HG03060 (cell line): ENCODE measurements around the gene MUC6.

ENCODE experiments used
- ATAC-seq: cut with Tn5 transposase; IDR thresholded peaks from one replicate; pipeline ENCODE4 v1.9.1; 2021; ENCODE audit warnings: low read depth, moderate number of reproducible peaks; ENCODE audit not compliant: unreplicated experiment

Gene MUC6

DNA sequence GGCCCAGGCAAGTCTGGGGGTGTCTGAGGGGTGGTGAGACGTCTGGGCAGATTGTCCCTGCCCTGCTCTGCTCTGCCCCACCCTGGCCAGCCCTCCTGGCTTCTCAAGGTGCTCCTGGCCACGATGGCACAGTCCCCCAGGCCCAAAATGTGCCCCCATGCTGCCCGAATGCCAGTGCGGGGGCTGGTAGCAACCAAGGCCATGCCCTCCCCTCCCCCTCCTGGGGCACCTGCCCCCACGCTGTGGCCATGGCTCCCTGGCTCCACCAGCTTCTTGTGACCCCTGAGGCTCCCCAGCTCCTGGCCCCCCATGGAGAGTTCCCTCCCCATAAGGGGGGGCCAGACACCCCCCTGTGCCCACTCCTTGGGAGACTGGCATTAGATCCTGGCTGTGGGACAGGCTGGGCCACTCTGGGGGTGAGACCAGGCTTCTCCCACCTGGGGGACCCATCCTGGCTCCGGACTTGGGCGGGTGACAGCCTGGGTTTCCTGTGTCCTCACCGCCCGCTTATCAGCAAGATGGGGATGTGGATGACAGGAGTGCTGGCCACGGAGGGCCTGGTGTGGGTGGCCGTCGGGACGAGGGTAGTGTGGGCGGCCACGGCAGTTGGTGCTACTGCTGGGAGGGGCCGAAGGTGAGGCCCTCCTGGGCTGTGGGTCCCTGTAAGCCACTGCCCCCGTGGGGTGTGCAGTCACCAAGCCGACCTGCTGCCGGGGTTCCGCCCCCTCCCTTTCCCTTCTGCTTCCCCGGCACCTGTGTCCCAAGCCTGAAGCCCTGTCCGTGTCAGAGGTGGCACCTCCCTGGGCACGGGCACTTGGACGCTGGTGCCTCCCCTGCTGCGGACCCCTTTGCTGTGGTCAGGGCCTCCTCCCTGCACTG lies 15.9 kb upstream of the MUC6 start:
- no peak for ATAC-seq

DNA sequence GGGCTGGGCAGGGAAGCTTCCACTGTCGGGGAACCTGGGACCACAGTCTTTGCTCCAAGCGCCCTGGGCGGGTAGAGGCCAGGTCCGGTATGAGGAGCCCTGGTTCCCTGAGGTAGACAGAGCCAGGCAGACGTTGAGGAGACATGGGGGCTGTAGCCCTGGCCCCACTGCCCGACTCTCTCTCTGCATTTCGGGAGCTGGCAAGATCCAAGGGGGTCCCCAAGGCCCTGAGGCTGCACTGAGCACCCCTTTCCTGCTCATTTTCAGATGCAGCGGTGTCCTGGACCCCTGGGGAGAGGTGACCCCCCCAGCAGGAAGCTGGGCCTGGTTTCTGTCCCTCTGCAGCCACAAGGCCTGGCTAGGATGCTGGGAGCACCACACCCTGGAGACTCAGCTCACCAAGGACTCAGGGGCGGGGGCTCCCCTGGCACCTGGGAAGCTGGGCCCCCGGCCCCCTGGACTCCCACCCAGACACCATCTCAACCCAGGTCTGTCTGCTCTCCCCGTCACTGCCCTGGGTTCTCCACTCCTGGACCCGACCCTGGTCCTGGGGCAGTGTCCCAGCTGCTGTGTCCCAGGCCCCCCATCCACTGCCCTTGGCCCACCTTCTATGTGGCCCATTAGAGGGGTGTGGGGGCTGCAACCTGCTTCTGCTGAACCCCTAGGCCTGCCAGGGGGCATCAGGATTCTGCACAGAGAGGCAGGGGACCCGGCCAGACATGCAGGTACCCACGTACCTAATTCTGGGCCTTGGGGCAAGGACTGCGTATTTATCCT lies 15.0 kb upstream of the MUC6 start:
- ATAC-seq, result no peak

DNA sequence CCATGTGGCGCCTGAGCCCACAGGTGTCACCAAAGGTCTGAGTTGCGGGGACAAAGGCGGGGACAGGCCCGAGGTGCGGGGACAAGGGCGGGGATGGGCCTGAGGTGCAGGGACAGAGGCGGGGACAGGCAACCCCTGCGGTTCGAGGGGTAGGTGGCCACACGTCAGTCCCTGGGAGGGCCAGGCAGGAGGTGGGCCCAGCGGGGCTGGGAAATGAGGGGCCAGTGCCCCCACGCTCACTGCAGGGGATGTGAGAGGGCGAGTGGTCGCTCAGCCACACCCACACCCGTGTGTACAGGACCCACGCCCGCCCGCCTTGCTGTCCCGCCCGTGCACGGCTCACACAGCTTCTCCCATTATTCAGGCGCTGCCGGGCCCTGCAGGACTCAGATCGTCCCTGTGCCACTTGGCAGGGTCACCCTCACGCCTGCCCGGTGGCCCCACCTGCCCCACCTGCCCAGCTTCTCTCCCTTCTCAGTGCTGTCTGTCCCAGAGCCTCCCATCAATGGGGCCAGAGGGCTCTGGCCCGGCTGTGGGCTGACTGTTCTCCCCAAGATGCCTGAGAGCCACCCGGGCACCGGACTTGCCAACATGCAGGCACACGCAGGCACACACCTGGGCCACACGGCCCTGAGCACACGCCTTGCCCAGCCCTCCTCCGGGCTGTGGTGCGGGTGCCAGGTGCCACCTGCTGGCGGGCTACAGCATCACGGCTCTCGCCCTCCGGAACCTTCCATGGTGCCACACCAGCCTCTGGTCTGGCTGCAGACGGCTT lies 14.2 kb upstream of the MUC6 start:
- no peak for ATAC-seq

DNA sequence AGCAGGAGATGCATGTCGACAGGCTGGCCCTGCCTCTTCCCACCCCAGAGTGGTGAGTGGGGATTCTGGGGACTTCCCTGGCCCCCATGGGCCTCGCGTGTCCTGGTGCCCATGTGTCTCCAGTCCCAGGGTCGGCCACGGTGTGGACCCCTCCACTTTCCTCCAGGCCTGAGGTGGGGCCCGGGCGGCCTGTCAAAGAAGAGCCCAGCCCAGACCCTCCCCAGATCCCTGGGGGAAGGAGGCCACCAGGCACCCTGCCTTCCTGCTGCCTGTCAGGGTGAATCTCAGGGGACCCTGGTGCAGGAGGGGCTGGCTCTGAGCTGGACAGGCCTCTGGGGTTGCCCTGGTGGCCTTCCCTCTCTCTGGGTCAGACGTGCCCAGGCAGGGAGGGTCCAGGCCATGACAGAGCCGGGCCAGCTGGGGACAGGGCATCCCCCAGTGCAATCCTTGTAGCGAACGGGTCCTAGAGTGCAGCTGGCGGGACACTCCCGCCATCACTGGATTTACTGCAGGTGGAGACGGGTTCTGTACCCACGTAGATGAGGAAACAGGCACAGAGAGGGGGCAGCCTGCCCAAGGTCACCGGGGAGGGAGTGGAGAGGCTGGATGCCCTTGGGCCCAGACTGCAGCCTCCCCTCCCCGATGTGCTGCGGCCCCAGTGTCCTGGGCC lies 13.5 kb upstream of the MUC6 start:
- ATAC-seq, result no peak

DNA sequence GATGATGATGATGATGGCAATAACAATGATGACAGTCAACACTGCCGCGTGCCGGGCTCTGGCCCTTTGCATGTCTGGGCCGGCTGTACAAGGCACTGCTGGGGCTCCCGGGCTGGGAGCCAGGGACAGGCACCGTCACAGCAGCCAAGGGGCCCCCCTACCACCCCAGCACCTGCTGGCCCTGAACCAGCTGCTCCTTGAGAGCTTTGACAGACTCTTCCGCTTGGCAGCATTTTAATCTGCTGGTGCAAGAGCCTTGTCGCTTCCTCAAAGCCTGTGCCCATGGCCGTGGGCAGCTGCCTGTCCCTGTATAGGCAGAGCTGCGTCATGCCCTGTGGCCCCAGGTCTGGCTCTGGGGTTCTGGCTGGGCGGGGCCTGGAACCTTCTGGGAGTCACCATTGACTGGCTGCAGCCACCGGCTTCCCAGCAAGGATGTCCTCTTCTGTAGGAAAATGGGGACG lies 12.9 kb upstream of the MUC6 start:
- no peak for ATAC-seq

DNA sequence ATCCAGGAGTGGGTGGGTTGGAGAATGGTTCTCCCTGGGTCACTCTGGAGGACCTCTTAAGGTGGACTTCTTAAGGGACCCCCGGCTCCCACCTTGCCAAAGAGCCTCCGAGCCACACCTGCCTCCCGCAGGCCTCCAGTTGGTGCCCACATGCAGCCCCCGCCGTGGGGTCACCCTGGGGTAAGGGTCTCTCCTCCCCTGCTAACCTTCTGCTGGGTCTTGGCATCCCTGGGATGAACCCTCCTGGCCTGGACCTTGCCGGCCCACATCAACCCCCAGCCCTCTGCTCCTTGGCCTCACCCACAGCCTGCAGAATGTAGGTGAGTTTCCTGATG lies 12.5 kb upstream of the MUC6 start:
- no peak for ATAC-seq

DNA sequence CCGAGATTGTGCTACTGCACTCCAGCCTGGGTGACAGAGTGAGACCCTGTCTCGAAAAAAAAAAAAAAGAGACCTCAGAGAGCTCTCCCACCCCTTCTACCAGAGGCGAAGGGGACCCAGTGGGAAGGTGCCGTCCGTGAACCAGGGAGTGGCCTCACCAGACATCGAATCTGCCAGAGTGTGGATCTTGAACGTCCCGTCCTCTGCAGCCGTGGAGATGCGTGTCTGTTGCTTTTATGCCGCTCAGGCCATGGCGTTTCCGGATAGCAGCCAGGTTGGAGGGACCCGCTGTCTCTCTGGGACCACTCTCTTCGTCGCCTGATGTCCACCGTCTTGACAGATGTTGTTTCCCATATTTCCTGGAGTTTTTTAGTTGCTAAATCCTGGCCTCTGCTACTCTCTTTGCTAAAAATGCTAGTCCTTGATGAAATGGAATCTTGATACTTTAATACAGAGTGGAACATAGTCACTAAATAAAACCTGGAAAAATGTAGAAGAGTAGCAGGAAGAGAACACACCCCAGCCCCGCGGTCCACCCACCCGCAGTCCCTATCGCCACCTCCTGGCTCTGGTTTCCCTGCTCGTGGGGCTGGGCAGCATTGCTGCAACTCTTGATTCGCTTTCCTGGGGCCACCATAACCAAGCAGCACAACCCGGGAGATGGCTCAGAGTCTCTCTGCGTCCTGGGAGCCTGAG lies 12.0 kb upstream of the MUC6 start:
- no peak for ATAC-seq

DNA sequence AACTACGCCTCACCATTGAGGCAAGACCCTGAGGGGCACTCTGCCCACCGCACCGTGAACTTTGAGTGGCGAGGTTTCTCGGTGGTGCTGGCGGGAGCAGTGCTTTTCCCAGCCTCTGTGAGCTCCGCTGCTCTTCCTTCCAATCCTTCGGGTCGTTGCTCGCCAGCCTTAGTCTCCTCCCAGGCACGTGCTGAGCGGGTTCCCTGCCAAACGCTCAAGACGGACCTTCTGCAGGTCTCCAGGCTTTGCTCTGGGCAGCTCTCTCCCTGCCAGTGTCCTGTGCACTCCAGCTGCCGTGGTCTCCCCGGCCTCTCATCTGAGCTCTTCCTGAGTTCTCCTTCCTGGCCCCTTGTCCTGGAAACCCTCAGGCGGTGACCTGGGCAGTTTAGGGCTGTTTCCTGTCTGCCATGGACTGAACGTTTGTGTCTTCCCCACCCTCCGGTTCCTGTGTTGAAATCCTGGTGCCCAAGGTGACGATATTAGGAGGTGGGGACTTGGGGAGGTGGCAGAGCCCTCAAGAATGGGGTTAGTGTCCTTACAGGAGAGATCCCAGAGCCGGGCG lies 11.2 kb upstream of the MUC6 start:
- ATAC-seq, result no peak

DNA sequence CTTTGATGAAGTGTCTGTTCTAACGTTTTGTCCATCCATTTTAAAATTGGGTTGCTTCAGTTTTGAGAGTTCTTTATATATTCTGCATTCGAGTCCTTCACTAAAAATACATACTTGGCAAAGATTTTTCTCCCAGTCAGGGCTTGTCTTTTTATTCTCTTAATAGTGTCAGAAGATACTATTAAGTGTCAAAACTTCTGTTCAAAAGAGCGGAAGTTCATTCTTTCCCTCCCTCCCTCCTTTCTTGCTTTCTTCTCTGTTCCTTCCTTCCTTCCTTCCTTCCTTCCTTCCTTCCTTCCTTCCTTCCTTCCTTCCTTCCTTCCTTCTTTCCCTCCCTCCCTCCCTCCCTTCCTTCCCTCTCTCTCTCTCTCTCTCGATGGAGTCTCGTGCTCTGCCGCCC lies 7.6 kb upstream of the MUC6 start:
- ATAC-seq, result no peak

DNA sequence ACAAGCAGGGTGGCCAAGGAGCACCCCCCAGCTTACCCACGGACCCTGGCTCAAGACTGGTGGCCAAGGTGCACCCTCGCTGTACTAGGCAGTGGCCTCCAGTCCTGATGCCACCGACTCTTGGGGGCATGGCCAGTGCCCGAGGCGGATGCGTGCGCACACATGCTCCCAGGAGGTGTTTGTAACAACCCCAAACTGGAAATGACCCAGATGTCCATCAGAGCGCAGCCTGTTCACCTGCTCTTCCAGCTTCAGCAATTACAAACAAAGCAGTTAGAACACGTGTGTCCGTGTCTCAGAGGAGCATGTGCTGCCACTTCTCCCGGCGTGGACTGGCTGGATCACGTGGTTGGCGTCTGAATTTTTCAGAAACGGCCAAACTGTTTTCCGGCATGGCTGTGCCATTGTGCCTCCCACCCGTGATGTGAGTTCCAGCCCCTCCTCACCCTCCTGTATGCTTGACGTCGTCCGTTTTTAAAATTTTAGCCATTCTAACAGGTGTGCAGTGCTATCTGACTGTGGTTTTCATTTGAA lies 7.1 kb upstream of the MUC6 start:
- ATAC-seq, result no peak

DNA sequence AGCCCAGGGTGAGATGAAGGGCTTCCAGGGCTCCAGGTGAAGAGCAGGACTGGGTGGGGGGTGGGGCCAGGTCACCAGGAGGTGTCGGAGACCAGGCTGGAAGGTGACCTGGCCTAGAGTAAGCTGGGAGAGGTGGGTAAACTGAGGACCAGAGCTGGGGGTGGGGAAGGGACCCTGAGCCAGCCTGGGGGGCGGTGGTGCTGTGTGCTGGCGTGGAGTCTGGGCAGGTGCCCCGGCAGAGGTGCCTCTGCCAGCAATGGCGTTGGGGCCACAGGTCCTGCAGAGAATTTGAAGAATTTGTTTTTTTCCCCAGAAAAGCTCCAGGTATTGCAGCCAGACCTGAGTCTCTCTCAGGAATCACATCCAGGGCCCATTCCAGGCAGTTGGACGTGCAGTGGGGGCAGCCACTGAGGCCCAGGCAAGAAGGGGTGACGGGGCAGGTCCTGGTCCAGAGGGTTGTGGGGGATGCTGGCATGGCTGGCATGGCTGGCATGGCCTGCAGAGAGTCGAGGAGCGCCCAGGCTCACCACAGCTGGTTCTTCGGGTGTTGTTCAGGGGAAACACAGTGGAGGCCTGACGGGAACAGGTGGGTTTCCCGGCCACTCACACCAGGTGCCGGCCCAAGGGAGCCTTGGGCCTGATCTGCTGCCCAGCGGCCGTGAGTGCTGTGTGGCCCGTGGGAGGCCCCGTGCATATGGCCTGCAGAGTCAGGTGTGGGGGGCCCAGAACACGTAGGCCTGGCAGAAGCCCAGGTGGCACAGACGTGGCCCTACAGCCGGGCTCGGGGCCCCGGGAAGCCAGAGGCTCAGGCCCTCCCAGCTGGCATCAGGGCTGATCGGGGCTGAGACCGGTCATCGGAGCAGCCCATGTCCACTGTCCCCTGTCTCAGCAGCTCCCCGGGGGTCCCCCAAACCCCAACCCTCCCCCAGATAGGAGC lies 6.4 kb upstream of the MUC6 start:
- no peak for ATAC-seq

DNA sequence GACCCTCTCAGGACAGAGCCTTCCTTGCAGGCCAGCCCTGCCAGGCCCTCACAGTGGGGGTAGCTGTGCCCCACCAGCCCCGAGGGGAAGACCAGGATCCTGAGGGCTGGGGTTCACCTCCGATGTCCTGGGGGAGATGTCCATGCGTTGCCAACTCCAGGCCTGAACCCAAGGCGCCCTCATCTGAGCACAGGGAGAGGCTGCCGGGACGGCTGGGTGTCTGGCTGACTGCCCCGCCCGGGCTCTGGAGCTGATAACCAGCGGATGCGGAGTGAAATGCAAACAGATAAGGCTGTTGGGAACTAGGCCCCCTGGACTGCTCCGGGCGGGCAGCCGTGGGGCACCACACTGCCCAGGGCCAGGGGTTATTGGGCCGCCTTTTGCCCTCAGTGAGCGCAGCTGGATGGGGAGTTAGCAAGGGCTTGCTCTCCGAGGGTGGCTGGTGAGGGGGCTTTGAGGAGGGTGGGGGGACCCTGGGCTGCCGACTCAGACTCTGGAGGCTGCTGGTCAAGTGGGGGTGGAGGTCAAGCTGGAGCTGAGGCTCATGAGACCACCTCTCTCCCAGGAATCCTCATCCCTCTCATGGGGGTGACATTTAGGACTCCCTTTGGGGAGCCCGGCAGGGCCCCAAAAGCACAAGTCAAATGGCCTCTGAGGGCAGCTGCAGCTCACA lies 5.6 kb upstream of the MUC6 start:
- no peak for ATAC-seq

DNA sequence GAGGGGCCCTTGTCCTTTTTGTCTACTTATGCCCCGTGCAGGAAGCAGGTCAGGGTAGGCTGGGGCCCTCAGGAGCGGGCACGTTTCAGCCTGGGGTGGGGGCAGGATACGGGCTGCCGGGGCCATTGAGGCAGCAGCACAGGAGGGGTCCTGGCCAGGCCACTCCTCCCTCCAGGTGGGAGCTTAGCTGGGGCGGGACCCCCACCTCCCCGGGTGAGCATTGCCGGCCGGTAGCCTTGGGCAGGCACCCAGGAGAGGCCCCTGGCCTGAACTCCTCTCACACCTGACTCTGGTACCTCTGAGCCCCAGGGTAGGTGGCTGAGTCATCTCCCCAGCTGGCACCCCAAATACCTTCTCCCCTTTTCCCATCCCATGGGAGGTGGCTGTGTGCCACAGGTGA lies 5.0 kb upstream of the MUC6 start:
- no peak for ATAC-seq

DNA sequence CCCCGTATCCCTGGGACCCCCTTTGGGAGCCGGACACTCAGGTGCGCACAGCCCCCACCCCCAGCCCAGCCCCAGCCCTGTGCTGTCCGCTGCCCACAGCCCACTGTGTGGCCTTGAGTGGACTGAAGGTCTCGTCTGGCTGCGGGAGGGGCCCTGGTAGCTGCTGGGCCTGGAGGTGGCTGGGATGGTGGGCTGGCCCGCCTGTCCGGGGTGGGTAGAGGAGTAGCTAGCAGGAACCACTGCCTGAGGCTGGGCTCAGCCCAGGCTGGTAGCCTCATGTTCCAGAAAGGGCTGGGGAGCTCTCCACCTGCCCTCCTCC lies 4.6 kb upstream of the MUC6 start:
- no peak for ATAC-seq

DNA sequence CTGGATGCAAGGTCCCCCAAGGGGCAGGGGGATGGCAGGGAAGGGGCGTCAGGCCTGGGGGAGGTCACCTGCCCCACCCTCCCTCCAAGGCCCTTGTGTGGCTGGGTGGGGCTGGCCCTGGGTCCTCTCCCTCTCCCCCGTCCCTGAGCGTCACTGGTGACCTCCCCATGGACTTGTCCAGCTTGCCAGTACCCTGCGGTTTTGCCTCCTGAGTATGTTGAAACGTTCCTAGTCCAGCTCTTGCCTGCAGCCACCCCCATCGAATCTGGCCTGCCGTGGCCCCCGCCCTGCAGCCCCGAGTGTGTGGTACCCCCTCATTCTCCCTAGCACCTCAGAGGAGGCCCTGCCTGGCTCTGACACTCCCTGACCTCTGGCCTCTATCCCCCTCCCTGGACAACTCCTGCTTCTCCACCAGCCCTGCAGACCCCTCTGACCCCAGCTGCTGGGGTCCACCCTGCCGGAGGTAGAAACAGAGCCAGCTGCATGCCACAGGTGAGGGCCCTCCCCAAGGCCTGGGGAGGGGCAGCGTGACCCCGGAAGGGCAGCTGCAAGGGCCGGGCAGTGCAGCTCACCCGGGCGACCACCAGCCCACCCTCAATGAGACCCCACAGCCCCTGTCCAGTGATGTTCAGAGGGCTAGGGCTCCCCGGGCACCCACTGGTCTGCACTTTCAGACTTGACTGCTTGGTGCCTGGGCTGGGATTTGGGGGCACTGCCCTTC lies 4.1 kb upstream of the MUC6 start:
- ATAC-seq, result no peak

DNA sequence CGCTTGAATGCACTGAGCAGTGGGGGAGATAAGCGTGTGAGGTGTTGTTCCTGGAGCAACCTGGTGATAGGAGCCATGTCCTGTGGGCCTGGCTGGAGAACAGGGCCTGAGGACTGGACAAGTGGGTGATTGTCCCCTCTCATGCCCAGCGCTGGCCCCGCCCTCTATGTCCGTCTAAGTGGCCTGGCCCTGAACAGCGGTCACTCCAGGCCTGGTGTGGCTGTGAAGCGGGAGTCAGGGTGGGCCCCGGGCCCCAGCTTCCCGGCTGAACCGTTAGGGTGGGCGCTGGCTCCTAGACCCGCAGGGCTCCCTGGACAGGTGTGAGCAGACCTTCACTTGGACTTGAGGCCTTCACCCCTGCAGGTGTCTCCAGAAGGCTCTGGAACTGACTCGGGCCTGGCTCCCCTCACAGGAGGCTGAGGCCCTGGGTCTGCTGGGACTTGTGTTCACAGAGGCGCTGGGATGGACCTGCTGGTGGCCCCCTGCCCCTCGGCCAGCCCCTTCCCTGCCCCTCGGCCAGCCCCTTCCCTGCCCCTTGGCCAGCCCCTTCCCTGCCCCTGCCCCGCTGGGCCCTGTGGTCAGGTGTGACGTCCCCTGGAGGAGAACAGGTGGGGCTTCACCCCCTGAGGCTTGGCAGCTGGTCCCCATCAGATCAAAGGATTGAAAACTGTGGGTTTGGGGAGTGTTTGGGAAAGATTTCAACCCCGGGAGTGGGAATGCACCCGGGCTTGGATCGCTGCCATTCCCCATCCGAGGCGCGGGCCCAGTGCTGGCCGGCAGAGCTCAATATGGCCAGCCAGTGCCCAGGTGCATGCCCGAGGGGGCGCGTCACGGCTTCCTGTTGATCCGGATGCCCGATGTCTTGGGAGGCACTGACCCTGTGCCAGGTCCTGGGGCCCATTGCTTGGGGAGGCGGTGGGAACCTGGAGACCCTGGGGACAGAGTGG lies 3.2 kb upstream of the MUC6 start:
- ATAC-seq, result no peak
